ENCODE results near the gene DENND1A. TPM values are rescaled to one million over a fixed set of nuclear protein-coding genes. Genes with fewer than 3 reads are reported as not detected.

Gene DENND1A
- total RNA-seq, 1 donor = 22.9 TPM

- H3K4me3 ChIP-seq (ENCODE audit: low read depth, low read length) = no peak overlapping the region
- no peak for DNase-seq (ENCODE audit: low read depth)
- TF ChIP-seq, protein P1, sequence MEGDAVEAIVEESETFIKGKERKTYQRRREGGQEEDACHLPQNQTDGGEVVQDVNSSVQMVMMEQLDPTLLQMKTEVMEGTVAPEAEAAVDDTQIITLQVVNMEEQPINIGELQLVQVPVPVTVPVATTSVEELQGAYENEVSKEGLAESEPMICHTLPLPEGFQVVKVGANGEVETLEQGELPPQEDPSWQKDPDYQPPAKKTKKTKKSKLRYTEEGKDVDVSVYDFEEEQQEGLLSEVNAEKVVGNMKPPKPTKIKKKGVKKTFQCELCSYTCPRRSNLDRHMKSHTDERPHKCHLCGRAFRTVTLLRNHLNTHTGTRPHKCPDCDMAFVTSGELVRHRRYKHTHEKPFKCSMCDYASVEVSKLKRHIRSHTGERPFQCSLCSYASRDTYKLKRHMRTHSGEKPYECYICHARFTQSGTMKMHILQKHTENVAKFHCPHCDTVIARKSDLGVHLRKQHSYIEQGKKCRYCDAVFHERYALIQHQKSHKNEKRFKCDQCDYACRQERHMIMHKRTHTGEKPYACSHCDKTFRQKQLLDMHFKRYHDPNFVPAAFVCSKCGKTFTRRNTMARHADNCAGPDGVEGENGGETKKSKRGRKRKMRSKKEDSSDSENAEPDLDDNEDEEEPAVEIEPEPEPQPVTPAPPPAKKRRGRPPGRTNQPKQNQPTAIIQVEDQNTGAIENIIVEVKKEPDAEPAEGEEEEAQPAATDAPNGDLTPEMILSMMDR (IDR thresholded peaks at IDR 0.05; ENCODE audit: insufficient read depth, low read depth, low read length) = no peak
Observed at GRCh38 chr9:123389070-123389469, 540.9 kb downstream of the DENND1A start.

GRCh38 chr9:123387686-123388085 is 542.2 kb downstream of the DENND1A start:
- H3K4me3 ChIP-seq (ENCODE audit: low read depth, low read length) = no peak overlapping the region
- TF ChIP-seq, protein P1 (IDR thresholded peaks at IDR 0.05; ENCODE audit: insufficient read depth, low read depth, low read length) = no peak
- DNase-seq (ENCODE audit: low read depth) = no peak

DNA sequence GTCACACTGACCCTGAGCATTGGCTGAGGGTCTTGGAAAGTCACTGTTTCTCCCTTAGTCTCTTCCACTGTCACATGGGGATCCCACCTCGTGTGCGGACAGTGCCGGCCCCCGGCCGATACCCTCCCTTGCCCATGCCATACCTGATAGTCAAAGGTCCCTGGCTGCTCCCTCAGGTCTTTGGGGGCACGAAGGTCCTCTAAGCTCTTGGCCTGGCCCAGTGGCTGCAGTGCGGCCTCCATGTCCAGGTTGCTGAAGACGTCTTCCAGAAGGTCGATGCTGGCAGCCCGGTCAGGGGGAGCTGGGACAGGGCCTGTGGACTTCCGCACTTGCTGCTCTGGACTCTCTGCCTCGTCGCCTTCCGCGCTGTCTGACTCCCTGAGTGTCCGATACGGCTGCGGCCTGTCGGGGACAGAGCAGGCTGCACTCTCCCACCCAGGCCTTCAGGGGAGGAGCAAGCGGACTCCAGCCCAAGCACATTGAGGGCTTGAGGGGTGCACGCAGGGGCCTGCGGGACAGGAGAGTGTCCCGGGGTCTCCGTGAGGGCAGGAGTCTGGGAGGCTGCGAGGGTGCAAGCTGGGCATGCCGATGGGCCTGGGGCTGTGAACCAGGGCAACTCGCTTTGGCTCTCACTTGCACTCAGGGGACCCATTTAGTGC is 546.3 kb downstream of the DENND1A start:
- no peak overlapping the region for H3K4me3 ChIP-seq (ENCODE audit: low read depth, low read length)
- no peak for DNase-seq (ENCODE audit: low read depth)
- TF ChIP-seq, protein P1 (IDR thresholded peaks at IDR 0.05; ENCODE audit: insufficient read depth, low read depth, low read length) = no peak

DNA sequence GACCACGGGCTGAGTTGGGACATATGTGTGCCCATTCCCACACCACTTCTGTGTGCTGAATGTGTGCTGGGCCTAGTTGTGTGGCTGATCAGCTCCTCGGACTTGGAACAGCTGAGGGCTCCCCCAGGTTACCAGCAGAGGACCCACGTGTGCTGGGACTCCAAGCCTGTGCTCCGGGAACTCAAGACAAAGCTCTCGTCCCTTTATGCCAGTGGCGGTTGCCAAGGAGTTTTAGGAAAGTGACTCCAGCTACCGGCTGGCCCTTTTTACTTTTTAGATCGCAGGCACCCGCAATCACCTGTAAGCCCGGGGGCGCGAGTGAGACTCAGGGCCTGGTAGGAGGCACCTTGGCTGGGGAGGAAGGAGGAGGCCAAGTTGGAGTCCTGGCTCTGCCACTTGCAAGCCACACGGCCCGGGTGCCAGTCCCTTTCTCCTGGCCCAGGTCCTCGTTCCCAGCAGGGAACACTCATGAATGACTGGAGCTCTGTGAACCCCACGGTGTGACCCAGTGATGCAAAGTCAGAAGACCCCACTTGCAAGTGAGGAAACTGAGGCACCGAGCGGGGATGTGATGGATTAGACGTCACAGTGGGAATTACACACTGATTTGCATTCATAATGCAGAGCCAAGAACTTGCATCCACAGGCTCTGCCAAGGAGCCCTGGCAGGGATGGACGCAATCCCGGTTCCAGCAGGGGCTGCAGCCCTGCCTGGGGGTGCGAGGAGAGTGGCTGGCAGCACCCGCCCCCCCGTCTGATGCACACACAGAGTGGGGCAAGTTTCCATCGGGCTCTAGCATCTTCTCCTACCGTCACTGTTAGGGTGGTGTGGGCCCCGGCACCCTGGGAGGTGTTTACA is 547.0 kb downstream of the DENND1A start:
- no peak for DNase-seq (ENCODE audit: low read depth)
- TF ChIP-seq, protein P1 (IDR thresholded peaks at IDR 0.05; ENCODE audit: insufficient read depth, low read depth, low read length) = no peak
- no peak overlapping the region for H3K4me3 ChIP-seq (ENCODE audit: low read depth, low read length)

DNA sequence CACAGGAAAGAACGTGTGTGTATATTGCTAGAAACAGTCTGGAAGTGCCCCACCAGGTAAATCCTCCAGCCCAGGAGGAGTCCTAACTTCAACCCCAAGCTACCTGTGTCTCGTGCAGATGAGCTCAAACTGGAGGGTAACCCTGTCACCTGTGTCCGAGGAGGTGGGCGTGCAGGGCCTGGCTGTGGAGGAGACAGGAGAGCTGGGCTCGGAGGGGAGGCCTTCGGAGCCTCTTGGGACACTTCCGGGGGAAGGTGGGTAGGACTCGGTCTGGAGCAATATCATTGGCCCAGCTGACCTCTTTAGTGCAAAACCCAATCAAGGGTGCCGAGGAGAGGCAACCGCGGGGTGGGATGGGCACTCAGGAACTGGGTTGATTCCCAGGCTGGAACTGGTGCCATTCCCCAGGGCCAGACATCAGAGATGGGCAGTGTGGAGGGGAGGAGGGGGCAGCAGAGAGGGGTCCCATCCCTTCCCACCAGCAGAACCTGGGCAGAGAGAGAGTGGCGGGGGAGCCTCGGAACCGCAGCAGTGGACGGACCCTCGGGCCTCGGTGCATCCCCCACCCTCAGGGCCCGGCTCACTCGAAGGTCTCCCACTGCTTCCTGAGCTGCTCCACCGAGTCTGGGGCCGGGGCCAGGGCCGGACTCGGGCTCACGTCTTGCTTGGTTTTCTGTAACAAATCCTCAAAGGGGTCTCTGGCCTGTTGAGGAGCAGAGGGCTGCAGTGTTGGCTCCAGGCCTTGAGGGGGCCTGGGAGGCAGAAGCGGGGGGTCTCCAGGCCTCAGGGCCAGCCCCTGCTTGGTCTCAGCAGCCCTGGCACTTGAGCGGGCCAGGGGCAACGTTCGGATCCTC is 548.8 kb downstream of the DENND1A start:
- TF ChIP-seq, protein P1 (IDR thresholded peaks at IDR 0.05; ENCODE audit: insufficient read depth, low read depth, low read length) = no peak
- no peak for DNase-seq (ENCODE audit: low read depth)
- H3K4me3 ChIP-seq (ENCODE audit: low read depth, low read length) = no peak overlapping the region

DNA sequence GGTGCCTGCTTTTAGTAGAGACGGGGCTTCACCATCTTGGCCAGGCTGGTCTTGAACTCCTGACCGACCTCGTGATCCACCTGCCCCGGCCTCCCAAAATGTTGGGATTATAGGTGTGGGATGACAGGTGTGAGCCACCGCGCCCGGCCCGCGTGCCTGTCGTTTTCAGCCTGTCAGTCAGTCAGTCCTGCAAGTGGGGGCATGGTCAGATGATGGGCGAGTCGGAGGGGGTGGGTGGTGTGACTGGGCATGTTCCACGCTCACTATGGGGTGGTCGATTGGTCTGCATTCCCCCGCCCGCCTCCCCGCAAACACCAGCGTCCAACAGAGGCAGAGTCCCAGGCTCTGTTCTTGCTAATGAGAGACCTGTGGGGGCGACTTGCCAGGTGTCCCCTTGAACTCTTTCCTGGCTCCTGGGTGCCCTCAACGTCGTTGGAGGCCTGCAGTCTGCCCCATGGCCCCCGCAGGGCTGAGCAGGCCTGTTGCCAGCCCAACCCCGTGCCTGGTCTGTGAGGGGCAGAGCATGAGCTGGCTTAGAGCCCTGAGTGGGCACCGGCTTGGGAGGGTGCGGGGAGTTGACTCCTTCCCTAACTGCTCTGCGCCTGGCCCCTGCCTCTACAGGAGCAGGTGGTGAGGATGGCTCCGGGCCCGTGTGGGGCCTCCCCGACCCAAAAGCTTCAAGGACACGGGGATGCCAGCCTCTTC is 550.8 kb downstream of the DENND1A start:
- H3K4me3 ChIP-seq (ENCODE audit: low read depth, low read length) = no peak overlapping the region
- no peak for DNase-seq (ENCODE audit: low read depth)
- TF ChIP-seq, protein P1 (IDR thresholded peaks at IDR 0.05; ENCODE audit: insufficient read depth, low read depth, low read length) = no peak

Measured in fibroblast of villous mesenchyme (primary cell).